Gastrocnemius medialis (tissue), 4 donors: ENCODE results near the gene CRACDL. TPM values are rescaled to one million over a fixed set of nuclear protein-coding genes. Genes with fewer than 3 reads are reported as not detected.

Experiments used
- ATAC-seq, 2 donors: fragments of 150-250 bp; one replicate each; pipeline ENCODE4 v1.9.1; 2016
- DNase-seq, 2 donors: peaks; one replicate each; pipeline ENCODE4 v3.0.0-alpha.2; 2019
- H3K27ac ChIP-seq, 4 donors: fragments of 200-600 bp; sonication (generic); 1 replicate in 1 of 4; 2 replicates in 3 of 4; pipeline ENCODE4 v1.5.1; 2016 to 2018; ENCODE audit warnings: mild to moderate bottlenecking in 2 of 4, moderate library complexity in 1 of 4
- H3K27me3 ChIP-seq, 3 donors: fragments of 200-600 bp; sonication (generic) in 2 of 3; 1 replicate in 1 of 3; 2 replicates in 2 of 3; pipeline versions ENCODE4 v1.5.1 to v1.6.0; 2016 to 2019; ENCODE audit warnings: mild to moderate bottlenecking in 1 of 3, moderate library complexity in 1 of 3
- H3K36me3 ChIP-seq, 2 donors: fragments of 200-600 bp; sonication (generic) in 1 of 2; one replicate each; pipeline ENCODE4 v1.5.1; 2017 to 2018
- H3K4me1 ChIP-seq, 2 donors: fragments of 200-600 bp; sonication (generic) in 1 of 2; one replicate each; pipeline ENCODE4 v1.5.1; 2016 to 2017; ENCODE audit warnings: mild to moderate bottlenecking in 2 of 2
- H3K4me3 ChIP-seq, 4 donors: fragments of 200-600 bp; sonication (generic) in 3 of 4; 1 replicate in 1 of 4; 2 replicates in 3 of 4; pipeline ENCODE4 v1.5.1; 2016 to 2019; ENCODE audit warnings: mild to moderate bottlenecking in 2 of 4
- H3K9me3 ChIP-seq, 3 donors: fragments of 200-600 bp; sonication (generic) in 2 of 3; 1 replicate in 1 of 3; 2 replicates in 2 of 3; pipeline ENCODE4 v1.5.1; 2016 to 2019
- POLR2A ChIP-seq, 2 donors: fragments of 450-650 bp; IDR thresholded peaks; one replicate each; pipeline ENCODE4 v1.6.1; 2017; ENCODE audit warnings: antibody characterized with exemption in 2 of 2, mild to moderate bottlenecking in 2 of 2, moderate library complexity in 2 of 2
- in situ Hi-C, 4 donors: fragments of 200-750 bp; cut with MboI; loops; one replicate each; pipeline versions ENCODE4 v1.15.0 to v1.8.0; 2017; ENCODE audit warnings: low sequenced_read_pairs in 4 of 4
- intact Hi-C: fragments of 100-400 bp; cut with DNase I; formaldehyde crosslinking; loops from one replicate; pipeline ENCODE4 v1.15.1; 2023; ENCODE audit warnings: low total_unique reads
- total RNA-seq, 4 donors: library from RNA; depleted of rRNA; stranded (reverse); fragments of >200 nt; gene quantifications; one replicate each; pipeline versions ENCODE4 v1.1.0 to v1.2.3, GENCODE V29; 2016
- TF ChIP-seq, protein P1 (sequence below), 5 experiments: fragments of 450-650 bp in 3 of 5; fragments of 200-600 bp in 2 of 5; sonication (generic) in 2 of 5; IDR thresholded peaks in 4 of 5; conservative IDR thresholded peaks in 1 of 5; 1 replicate in 4 of 5; 2 replicates in 1 of 5; pipeline ENCODE4 v1.5.1; 2016 to 2019; ENCODE audit warnings: antibody characterized with exemption in 5 of 5, mild to moderate bottlenecking in 3 of 5, moderate library complexity in 3 of 5

The CRACDL gene
- total RNA-seq, 4 donors from 2014 or later, result 0.71 to 18.2 (median 2.9) TPM

DNA sequence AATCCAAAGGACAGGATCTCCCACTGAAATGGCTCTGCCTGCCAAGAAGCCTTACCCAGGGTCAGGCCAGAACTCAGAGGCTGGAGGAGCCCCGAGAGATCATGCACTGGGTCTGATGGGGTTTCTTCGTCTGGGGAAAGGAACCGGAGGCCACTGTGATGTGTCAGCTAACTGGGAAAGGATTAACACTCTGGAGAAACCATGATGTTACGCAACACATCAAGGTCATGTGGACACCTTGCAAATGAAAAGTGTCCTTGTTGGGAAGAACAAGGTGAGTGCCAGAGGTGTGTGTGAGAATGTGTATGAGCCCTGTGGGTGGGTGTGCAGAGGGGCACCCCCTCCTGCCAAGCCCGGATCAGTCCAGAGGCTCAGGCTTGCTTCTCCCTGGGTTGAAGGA is 86.9 kb downstream of the CRACDL start:
- Histone ChIP-seq H3K27me3 (no peaks in the 10 kb centered on the region), H3K4me1 (no peaks in the 10 kb centered on the region), H3K9me3 (no peaks in the 10 kb centered on the region), H3K27ac (no peak overlapping the region), H3K4me3 (no peak overlapping the region), H3K36me3 (no peaks in the 10 kb centered on the region)
- TF ChIP-seq, protein P1, sequence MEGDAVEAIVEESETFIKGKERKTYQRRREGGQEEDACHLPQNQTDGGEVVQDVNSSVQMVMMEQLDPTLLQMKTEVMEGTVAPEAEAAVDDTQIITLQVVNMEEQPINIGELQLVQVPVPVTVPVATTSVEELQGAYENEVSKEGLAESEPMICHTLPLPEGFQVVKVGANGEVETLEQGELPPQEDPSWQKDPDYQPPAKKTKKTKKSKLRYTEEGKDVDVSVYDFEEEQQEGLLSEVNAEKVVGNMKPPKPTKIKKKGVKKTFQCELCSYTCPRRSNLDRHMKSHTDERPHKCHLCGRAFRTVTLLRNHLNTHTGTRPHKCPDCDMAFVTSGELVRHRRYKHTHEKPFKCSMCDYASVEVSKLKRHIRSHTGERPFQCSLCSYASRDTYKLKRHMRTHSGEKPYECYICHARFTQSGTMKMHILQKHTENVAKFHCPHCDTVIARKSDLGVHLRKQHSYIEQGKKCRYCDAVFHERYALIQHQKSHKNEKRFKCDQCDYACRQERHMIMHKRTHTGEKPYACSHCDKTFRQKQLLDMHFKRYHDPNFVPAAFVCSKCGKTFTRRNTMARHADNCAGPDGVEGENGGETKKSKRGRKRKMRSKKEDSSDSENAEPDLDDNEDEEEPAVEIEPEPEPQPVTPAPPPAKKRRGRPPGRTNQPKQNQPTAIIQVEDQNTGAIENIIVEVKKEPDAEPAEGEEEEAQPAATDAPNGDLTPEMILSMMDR (IDR thresholded peaks at IDR 0.05 in 4 of 5, conservative IDR thresholded peaks at IDR 0.05 in 1 of 5), result no peak
- TF ChIP-seq POLR2A (IDR thresholded peaks at IDR 0.05), result no peak
- DNase-seq (no peak), ATAC-seq (no peak)
- intact Hi-C loops, result no loop called here
- in situ Hi-C loops, result loop anchor here in 2 of 4 donors (25.0 kb wide), 1 partner anchor 437 kb away; no protein-coding TSS in a partner anchor

DNA sequence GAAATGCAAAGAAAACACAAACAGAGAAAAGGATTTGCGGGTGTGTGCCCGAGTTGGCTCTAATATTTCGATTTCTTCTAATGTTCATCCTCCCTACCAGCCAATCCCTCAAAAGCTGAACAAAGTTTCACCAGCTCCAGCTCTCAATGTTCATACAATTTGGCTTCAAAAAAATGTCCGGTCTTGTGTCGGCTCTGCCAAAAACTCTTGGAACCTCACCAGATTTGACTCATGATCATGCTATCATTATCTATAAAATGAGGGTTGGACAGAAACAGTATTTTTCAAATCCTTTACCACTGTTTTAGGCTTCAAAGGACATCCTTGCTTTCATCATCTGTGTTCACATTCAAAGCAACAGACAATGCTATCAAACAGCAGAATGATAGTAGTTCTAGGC is 88.2 kb downstream of the CRACDL start:
- Histone ChIP-seq H3K4me3 (no peak overlapping the region), H3K27me3 (no peaks in the 10 kb centered on the region), H3K36me3 (no peaks in the 10 kb centered on the region), H3K27ac (no peak overlapping the region), H3K4me1 (no peaks in the 10 kb centered on the region), H3K9me3 (no peaks in the 10 kb centered on the region)
- no peak for DNase-seq
- in situ Hi-C loops, result loop anchor here in 2 of 4 donors (25.0 kb wide), 1 partner anchor 436 kb away; no protein-coding TSS in a partner anchor
- ATAC-seq, result no peak
- TF ChIP-seq POLR2A (IDR thresholded peaks at IDR 0.05), result no peak
- TF ChIP-seq, protein P1 (IDR thresholded peaks at IDR 0.05 in 4 of 5, conservative IDR thresholded peaks at IDR 0.05 in 1 of 5), result no peak
- intact Hi-C loops, result no loop called here

- in situ Hi-C loops (loop anchor here in 2 of 4 donors (25.0 kb wide), 1 partner anchor 434 kb away; no protein-coding TSS in a partner anchor), intact Hi-C loops (no loop called here)
- DNase-seq (no peak), ATAC-seq (no peak)
- no peaks in the 10 kb centered on the region for H3K27me3 ChIP-seq
- H3K9me3 ChIP-seq, result no peaks in the 10 kb centered on the region
- H3K4me1 ChIP-seq, result no peaks in the 10 kb centered on the region
- no peak overlapping the region for H3K4me3 ChIP-seq
- H3K27ac ChIP-seq, result no peak overlapping the region
- H3K36me3 ChIP-seq, result no peaks in the 10 kb centered on the region
- TF ChIP-seq, protein P1 (IDR thresholded peaks at IDR 0.05 in 4 of 5, conservative IDR thresholded peaks at IDR 0.05 in 1 of 5), result no peak
- no peak for TF ChIP-seq POLR2A (IDR thresholded peaks at IDR 0.05)
Measured at GRCh38 chr2:98846041-98846440, 90.0 kb downstream of the CRACDL start.

GRCh38 chr2:98842136-98842535 is 93.9 kb downstream of the CRACDL start:
- no peaks in the 10 kb centered on the region for H3K36me3 ChIP-seq
- in situ Hi-C loops (loop anchor here in 2 of 4 donors (25.0 kb wide), 1 partner anchor 430 kb away; no protein-coding TSS in a partner anchor), intact Hi-C loops (no loop called here)
- no peaks in the 10 kb centered on the region for H3K9me3 ChIP-seq
- DNase-seq (no peak), ATAC-seq (no peak)
- no peak overlapping the region for H3K4me3 ChIP-seq
- H3K27ac ChIP-seq, result no peak overlapping the region
- no peaks in the 10 kb centered on the region for H3K27me3 ChIP-seq
- no peaks in the 10 kb centered on the region for H3K4me1 ChIP-seq
- TF ChIP-seq, protein P1 (IDR thresholded peaks at IDR 0.05 in 4 of 5, conservative IDR thresholded peaks at IDR 0.05 in 1 of 5), result no peak
- no peak for TF ChIP-seq POLR2A (IDR thresholded peaks at IDR 0.05)

DNA sequence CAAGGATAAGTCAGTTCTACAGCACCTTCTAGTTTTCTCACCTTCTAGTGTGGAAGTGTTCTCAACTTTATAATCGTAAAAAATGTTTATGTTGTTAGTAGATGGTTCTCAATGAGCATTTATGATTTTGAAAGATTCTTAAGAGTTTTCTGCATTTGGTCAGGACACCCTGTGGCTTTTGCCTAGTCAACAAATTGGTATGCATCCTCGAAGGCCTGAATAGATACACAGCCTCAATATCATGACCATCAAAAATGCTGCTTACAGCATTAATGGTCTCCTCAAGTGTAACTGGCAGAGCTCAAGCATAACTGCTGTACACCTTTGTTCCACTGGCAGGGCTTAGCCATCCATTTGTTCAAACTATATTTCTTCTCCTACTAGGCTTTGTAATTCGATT is 96.7 kb downstream of the CRACDL start:
- no peak for TF ChIP-seq POLR2A (IDR thresholded peaks at IDR 0.05)
- TF ChIP-seq, protein P1 (IDR thresholded peaks at IDR 0.05 in 4 of 5, conservative IDR thresholded peaks at IDR 0.05 in 1 of 5), result no peak
- in situ Hi-C loops, result loop anchor here (5.0 to 25.0 kb wide), 3 partner anchors 187 to 427 kb away; no protein-coding TSS in a partner anchor
- H3K27ac ChIP-seq, result no peak overlapping the region
- H3K36me3 ChIP-seq, result no peaks in the 10 kb centered on the region
- no peaks in the 10 kb centered on the region for H3K9me3 ChIP-seq
- H3K27me3 ChIP-seq, result no peaks in the 10 kb centered on the region
- intact Hi-C loops, result loop anchor here (10.0 kb wide), 1 partner anchor 424 kb away; no protein-coding TSS in a partner anchor
- H3K4me1 ChIP-seq, result no peaks in the 10 kb centered on the region
- no peak overlapping the region for H3K4me3 ChIP-seq
- DNase-seq, result no peak
- no peak for ATAC-seq
